HG03342 (cell line): ENCODE results near the gene TMEM52B.
"Not testable (repeated sequence)": the region's sequence is repeated elsewhere in the genome, so short reads cannot be mapped to it uniquely, and the experiment has no call there.

ENCODE experiments used
- ATAC-seq: cut with Tn5 transposase; IDR thresholded peaks from one replicate; pipeline ENCODE4 v1.9.1; 2021; ENCODE audit warnings: mild to moderate bottlenecking, moderate library complexity; ENCODE audit not compliant: unreplicated experiment

TMEM52B gene

DNA sequence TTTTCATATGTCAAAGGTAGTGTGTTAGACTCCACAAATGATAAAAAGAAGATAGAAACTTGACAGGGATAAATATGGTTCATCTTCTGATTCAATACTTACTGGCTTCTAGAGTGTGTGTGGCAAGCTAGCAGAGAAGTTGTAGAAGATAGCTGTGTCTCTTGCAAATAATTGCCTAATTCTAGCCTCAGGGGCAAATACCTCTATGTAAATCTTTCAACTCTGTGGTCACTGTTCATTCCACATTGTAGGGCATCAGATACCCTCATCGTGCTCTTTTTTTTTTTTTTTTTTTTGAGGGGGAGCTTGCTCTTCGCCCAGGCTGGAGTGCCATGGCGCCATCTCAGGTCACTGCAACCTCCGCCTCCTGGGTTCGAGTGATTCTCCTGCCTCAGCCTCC is 8.6 kb upstream of the TMEM52B start:
- no peak for ATAC-seq

DNA sequence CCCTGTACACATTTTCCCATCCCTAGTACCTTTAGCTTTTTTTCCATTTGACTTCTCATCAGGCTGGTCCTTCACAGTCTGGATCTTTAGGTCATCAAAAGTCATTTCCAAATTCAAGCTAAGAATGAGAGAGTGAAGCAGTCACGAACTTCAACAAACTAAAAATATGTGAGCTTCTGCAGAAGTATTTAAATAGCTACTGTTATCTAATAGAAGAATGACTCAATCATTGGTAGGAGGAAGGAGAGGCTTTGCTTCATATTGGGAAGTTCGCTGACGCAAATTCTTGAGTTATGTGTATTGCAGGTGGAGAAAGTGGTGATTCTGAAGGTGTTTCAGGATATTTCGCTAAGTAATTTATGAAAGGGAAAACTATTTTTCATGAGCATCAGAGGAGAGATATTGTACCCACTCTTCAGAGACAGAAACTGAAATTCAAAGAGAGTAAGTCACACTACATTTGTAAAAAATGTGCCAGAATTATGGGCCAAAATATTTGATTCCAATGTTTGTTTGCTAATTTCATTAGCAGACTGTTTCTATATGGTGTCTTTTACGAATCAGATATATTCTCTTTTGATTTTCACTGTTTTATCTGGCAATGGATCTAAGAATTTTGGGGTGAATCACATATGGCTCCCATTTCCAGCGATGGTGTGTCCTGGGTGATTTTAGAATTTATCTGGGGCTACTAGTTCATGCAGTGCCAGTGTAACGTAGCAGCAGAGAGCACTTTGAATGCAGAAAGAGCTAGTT is 6.7 kb upstream of the TMEM52B start, which contains the start of gene OLR1:
TSS of gene OLR1 (minus strand) at position 160 of the 756 bp plus-strand sequence. CDS start at position 105, 55 bp downstream.
- ATAC-seq: no peak

DNA sequence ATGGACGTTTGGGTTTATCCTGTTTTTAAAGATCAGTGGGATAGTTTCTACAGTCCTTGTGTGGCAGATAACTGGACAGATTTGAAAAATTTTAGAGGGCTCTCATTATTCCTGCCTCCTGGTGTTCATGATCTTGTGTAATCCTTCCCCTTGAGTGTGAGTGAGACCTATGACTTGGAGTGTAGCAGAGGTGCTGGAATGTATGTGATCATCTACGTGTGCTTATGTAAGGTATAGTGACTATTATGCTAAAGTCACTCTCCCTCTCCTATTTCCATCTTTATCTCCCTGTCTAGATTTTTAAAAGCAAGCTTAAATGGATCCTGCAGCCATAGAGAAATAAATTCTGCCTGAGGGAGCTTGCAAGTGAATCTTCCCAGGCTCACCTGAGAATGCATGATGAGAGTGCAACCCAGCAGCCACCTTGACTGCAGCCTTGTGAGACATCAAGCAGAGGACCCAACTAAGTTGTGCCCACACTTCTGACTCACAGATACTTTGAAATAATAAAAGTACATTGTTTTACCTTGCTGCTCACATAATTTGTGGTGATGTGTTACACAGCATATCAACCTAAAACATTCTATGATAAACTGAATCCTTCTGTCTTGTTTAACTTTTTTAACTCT is 3.7 kb upstream of the TMEM52B start:
- no peak for ATAC-seq

DNA sequence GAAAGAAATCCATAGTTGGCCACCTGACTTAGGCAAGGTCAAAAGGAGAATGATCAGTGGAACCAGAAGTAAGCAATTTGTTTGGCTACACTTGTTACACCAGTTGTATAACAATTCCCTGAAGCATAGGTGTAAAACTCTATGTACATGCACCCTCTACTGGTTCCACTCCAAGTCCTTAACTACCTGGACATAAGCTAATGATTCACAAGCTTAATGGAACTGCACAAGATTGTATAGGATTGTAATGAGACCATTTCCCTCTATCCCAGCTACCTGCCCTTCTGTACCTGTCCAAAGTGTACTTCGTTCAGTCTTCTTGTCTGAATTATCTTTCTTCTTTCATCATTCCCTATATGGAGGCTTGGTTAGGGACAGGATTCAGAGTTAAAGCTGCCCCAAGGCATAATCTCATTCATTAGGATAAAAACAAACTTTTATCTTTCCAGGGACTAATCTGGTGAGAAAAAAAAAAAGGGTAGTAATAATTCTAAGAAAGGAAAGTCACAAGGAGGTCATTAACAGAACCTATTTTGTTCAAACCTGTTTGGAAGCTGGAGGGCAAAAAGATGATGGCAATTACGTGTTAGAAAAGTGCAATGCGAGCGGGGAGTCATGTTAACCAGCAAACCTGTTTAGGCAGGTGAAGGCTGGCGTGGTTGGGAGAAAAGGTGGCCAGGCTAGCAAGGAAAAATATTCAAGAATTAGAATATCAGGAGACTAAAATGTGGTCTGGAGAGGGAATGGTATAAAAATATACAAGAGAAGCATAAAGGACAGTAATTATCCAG is 2.8 kb upstream of the TMEM52B start:
- ATAC-seq: no peak

DNA sequence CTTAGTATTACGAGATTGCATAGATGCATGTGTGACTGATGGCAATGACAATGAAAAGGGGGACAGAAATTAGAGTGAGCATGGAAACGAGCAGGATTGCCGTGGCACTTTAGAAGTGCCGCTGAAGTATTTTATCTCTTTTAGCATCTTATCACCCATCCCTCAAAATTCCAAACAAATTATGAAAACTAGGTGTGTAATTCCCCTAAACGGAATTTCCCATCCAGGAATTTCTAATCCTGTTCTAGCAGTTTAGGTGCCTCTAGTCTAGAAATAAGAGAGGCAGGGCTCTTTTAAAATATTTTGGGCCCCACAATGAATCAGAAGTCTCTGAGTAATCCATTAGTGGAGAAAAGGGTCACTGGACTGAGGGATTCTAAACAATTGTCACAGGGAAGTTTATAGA is 947 bp downstream of the TMEM52B start:
- ATAC-seq: no peak

DNA sequence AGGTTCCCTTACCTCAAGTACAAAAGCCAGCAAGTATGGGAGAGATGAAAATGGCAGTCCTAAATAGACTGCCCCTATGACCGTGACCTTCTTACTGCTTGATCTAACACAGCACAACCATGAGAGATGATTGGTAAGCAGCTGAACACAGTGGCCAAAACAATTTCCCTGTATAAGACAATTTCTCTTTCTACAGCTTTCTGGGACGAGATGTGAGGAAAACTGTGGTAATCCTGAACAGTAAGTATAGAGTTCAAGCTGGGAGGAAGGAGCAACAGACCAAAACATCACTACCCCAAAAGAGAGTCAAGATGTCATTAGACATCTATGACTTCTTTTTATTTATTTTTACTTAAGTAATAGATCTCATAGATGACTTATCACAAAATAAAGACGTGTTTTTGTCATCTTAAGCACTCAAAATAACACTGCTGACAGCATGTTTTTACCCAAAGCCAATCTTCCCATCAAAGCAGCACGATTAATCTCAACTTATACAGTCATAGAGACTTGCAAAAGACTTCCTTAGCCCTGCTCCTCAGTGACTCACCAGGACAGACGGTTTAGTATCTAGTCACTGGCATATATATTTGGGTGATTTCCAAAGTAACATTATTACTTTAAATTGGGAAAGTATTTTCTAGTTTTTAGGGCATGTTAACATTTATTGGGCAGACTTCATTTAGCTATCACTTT is 3.7 kb downstream of the TMEM52B start:
- no peak for ATAC-seq

DNA sequence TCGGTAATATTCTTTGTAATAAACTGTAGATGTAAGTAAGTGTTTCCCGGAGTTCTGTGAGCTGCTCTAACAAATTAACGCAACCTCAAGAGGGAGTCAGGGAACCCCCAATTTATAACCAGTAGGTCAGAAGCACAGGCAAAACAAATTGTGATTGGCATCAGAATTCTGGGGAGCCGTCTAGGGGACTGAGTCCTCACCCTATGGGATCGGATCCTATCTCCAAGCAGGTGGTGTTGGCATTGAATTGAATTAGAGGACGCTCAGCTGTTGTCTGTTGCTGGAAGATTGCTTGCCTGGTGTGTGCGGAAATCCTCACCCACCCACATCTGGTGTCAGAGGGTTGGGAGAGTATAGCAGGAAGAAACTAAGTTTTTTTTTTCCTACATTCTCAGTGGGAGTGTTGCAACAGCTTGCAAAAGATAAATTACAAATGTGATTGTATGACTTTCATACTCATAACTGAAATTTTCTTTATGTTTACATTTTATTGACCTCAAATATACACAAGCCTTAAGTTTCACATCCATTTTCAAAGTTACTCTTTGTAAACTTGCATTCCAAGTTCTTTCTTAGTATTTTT is 5.5 kb downstream of the TMEM52B start:
- ATAC-seq: no peak

DNA sequence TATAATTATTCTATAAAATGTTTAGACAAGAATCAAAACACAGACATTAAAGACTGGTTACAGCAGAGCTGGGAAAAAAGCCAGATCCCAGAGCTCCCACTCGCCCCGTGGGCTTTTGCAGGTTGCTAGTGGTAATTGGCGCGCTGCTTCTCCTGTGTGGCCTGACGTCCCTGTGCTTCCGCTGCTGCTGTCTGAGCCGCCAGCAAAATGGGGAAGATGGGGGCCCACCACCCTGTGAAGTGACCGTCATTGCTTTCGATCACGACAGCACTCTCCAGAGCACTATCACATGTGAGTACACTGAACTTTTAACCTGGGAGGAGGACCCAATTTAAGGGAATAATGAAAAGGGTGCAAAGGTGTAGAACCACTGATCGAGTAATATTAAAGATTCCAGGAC is 7.5 kb downstream of the TMEM52B start:
- no peak for ATAC-seq

DNA sequence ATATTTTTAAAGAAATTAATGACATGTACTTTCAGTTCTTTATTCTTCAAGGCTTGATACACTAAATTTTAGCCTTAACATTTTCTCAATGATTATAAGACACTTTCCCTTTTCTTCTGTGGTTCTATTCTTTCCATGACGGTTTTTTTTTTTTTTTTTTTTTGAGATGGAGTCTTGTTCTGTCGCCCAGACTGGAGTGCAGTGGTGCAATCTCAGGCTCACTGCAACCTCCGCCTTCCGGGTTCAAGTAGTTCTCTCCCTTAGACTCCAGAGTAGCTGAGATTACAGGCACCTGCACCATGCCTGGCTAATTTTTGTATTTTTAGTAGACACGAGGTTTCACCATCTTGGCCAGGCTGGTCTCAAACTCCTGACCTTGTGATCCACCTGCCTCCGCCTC is 8.1 kb downstream of the TMEM52B start:
- ATAC-seq: not testable (repeated sequence)

DNA sequence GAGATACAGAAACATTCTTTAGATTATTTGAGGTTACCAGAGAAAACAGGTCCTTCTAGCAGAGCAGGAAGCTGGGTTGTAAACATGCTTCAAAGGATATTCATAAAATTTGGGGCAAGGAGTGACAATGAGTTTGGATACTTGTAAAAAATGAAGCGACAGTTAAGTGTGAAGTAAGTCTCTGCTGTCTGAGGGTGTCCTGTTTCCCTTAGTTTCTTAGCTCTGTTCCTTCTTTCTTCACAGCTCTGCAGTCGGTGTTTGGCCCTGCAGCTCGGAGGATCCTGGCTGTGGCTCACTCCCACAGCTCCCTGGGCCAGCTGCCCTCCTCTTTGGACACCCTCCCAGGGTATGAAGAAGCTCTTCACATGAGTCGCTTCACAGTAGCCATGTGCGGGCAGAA is 10.8 kb downstream of the TMEM52B start:
- ATAC-seq: no peak

DNA sequence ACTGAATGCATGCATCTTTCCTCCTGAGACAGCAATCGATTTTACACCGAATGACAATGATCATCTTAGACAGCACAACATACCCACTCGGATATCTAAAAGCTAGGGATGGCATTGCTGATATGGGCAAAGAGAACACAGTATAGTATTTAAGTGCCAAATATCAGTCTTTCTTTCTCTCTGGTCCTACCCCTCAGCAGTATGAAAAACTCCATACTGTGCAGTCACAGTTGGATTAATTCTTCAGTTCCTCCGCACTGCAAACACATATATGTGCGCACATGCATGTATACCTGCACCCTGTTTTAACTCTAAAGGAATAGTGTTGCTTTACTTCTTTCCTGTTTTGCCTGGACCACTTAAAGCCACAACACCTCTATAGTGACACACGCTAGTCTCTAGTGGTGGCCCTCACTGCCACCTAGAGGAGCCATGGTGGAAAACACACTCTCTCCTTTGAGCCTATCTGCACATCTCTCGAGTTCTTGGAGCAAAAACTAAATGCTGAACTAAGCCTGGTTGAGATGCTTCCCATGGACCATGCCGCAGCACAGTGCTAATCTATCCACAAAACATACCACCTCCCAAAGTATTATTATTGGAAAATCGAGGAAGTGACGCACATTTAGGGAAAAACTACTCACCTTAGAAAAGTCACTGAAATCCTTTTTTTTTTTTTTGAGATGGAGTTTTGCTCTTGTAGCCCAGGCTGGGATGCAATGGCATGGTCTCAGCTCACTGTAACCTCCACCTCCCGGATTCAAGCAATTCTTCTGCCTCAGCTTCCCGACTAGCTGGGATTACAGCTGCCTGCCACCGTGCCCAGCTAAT is 11.9 kb downstream of the TMEM52B start:
- peak; percentile 97 for ATAC-seq

DNA sequence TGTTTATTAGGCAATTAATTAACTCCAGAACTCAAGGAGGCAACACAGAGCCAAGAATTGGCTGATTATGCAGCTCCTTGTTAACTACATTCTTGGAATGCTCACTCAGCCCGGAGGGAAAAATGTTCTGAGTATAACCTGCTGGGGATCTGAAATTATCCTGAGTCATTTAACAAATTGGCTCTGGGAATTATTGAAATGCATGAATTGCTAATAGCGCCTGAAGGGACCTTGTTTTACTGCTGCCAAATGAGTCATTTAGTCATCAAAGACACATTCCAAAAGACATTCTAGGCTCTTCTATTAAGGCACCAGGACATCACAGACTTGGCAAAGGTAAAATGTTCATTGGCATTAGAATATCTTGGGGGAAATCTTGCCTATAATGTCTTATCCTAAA is 13.0 kb downstream of the TMEM52B start:
- no peak for ATAC-seq

DNA sequence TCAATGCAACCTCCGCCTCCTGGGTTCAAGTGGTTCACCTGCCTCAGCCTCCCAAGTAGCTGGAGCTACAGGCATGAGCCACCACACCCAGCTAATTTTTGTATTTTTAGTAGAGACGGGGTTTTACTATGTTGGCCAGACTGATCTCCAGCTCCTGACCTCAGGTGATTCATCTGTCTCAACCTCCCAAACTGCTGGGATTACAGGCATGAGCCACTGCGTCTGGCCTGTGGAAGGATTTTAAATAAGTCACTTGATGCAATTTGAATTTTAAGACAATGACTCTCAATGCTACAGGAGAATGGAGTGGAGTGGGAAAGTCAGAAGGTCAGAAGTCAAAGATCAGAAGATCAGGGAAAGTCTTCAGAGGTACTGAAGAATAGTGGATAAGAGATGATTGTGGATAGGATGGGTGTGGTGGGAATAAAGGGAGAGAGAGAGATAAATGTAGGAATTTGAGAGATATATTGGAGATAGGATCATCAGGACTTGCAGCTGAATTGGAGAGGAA is 15.4 kb downstream of the TMEM52B start:
- ATAC-seq: no peak

DNA sequence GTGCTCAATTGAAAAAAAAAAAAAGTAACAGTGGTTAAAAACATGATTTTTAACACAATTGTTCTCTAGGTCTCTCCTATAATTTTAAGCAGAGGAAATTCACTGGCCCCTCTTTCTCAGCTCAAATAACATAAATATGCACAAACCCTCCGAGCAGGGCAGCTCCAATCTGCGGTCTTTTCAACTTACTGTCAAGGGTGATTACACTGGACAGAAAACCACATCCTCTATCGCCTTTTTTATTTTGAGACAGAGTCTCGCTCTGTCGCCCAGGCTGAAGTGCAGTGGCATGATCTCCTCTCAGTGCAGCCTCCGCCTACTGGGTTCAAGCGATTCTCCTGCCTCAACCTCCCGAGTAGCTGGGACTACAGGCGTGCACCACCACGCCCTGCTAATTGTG is 17.4 kb downstream of the TMEM52B start:
- ATAC-seq: peak; percentile 88

DNA sequence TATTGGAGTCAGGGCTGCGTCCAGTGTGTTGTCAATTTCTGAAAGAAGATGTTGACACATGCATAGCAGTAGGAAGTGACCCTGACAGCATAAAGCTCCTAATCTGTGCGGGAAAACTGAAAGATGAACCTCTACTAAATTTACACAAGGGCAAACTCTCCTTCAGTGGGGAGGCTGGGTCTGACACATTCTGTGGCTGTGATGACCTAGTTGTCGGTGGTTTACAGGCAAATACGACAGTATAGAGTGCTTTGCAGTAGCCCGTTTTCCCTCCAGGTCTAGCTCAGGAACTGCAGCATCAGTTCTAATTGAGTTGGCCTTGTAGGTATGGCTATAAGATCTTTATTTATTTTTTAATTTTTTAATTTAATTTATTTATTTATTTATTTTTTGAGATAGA is 19.0 kb downstream of the TMEM52B start:
- ATAC-seq: no peak

DNA sequence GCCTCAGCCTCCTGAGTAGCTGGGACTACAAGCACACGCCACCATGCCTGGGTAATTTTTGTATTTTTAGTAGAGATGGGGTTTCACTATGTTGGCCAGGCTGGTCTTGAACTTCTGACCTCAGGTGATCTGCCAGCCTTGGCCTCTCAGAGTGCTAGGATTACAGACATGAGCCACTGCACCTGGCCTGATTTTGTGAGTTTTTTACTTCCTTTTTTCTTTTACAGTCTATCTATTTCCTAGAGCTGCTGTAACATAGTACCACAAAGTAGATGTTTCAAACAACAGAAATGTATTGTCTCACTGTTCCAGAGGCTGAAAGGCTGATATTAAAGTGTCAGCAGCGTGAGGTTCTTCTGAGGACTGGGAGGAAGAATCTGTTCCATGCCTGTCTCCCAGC is 25.7 kb downstream of the TMEM52B start:
- not testable (repeated sequence) for ATAC-seq

DNA sequence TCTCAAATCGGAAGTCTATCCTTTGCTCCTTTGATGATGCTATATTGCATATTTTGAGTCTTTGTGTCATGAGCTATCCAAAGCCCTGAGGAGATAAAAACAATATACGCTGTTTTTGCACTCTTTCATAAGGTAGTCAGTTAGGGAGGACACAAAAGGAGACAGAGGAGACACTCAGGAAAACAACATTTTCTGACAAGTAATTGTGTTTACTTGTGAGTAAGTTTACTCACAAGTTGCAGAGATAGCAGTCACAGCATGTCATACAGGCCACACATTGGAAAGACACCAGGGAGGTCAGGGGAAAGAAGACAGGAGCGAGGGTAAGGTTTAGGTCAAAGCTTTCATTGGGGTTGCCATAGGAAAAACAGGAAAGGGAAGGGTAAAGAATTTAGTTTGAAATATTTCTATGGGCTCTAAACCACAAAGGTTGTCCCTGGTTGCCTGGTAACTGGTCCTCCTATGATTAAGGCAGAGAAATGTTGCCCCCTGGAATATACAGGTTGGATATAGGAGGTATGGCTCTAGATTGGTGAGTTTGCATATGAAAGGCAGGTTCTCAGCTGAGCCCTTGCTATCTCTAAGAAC is 26.5 kb downstream of the TMEM52B start:
- no peak for ATAC-seq

DNA sequence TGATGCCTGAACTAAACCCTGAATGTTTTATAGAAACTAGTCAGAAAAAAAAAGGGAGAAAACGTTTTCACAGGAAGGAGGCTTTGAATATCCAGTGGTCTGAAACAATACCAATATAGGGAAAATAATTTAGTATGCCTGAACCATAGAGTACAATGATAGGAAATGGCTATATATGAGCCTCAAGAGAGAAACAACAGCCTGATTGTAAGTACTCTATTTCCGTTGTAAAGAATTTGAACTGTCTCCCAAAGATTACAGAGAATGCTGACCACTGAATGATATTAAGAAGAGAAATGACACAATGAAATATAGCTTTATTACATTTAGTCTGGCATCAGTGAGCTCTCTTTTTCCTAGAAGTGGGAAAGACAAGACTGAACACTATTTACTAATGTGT is 28.3 kb downstream of the TMEM52B start:
- no peak for ATAC-seq

DNA sequence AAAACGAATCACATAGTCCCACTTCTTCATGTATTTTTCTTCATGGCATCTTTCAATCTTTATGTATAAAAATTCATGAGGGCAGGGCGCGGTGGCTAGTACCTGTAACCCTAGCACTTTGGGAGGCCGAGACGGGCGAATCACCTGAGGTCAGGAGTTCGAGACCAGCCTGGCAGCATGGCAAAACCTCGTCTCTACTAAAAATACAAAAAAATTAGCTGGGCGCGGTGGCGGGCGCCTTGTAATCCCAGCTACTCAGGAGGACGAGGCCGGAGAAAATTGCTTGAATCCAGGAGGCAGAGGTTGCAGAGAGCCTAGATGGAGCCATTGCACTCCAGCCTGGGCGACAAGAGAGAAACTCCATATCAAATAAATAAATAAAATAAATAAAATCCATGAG is 31.4 kb downstream of the TMEM52B start:
- ATAC-seq: no peak
